ENCODE measurements around the gene HPD.

DNA sequence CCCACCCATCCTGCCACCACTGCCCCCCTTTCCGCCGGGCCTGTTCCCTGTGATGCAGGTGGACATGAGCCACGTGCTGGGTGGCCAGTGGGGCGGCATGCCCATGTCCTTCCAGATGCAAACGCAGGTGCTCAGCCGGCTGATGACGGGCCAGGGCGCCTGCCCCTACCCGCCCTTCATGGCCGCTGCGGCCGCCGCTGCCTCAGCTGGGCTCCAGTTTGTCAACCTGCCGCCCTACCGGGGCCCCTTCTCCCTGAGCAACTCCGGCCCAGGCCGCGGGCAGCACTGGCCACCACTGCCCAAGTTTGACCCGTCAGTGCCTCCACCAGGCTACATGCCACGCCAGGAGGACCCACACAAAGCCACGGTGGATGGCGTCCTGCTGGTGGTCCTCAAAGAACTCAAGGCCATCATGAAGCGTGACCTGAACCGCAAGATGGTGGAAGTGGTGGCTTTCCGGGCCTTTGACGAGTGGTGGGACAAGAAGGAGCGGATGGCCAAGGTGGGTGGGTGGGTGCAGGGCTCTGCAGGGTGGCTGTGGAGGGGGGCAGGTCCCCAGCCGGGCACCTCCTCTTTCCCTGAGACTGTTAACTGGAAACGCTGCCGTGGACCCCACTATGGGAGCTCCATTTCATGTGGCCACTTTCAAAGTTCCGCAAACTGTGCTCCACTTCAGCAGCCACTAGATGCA, 44.1 kb downstream of the HPD start:
- TF ChIP-seq POLR2AphosphoS5 (IDR thresholded peaks at IDR 0.05; ENCODE audit: low read depth, low read length): no peak
- TF ChIP-seq, protein P1, sequence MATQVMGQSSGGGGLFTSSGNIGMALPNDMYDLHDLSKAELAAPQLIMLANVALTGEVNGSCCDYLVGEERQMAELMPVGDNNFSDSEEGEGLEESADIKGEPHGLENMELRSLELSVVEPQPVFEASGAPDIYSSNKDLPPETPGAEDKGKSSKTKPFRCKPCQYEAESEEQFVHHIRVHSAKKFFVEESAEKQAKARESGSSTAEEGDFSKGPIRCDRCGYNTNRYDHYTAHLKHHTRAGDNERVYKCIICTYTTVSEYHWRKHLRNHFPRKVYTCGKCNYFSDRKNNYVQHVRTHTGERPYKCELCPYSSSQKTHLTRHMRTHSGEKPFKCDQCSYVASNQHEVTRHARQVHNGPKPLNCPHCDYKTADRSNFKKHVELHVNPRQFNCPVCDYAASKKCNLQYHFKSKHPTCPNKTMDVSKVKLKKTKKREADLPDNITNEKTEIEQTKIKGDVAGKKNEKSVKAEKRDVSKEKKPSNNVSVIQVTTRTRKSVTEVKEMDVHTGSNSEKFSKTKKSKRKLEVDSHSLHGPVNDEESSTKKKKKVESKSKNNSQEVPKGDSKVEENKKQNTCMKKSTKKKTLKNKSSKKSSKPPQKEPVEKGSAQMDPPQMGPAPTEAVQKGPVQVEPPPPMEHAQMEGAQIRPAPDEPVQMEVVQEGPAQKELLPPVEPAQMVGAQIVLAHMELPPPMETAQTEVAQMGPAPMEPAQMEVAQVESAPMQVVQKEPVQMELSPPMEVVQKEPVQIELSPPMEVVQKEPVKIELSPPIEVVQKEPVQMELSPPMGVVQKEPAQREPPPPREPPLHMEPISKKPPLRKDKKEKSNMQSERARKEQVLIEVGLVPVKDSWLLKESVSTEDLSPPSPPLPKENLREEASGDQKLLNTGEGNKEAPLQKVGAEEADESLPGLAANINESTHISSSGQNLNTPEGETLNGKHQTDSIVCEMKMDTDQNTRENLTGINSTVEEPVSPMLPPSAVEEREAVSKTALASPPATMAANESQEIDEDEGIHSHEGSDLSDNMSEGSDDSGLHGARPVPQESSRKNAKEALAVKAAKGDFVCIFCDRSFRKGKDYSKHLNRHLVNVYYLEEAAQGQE (IDR thresholded peaks at IDR 0.05; ENCODE audit: insufficient read depth in 1 of 2, low read depth in 2 of 2, low read length in 1 of 2): no peak

All from Panc1 (cell line).